Astrocyte (in vitro differentiated cells and primary cell): ENCODE data around the gene SIRPB2.

Experiments used
- CTCF ChIP-seq: IDR thresholded peaks from 2 replicates; pipeline ENCODE4 v1.5.1; 2011; ENCODE audit warnings: low read depth, mild to moderate bottlenecking, inconsistent platforms, low read length, moderate library complexity; ENCODE audit not compliant: insufficient read depth
- EZH2 ChIP-seq: IDR thresholded peaks from 2 replicates; pipeline ENCODE4 v1.6.1; 2012; ENCODE audit warnings: mild to moderate bottlenecking, low read length, inconsistent platforms; ENCODE audit not compliant: insufficient read depth

GRCh38 chr20:1493536-1493935, 2.3 kb upstream of the SIRPB2 start:
- no peak for TF ChIP-seq CTCF
- no peak for TF ChIP-seq EZH2
